ENCODE results near the gene PYHIN1. TPM values are rescaled to one million over a fixed set of nuclear protein-coding genes. Genes with fewer than 3 reads are reported as not detected.

PYHIN1 gene
- total RNA-seq (2022; extraction: Qiagen RNA extraction), result not detected in 5 replicates

DNA sequence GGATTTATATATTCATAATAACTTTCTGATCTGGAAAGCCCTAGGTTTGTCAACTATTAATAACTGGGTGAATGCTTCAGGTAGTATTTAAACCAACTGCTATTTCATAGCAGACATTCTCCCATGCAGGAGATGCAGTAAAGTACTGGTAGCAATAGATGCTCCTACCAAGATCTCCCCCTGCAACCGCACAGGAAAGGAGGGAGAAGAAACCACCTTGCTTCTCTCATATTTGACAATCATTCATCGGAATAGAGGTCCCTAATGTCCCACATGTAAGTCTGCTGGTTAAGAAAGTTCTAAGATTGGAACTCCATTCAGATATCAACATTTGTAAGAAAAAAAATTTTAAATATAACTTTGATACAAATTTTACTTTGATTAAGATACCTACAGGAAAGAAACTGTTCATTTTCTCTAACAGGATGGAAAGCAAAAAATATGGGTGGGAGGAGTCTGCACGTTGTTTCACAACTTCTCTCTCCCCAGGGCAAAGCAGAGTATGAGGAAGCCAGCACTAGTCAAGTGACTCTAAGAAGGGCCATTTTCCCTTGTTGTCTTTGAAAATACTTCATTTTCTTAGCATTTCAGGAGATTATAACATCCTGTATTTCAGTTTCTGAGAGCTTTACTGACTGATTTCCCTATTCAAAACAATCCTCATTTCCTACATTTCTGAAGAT is at the start of gene PYHIN1:
Gene PYHIN1 (plus strand): TSS at position 498 of the 683 bp plus-strand sequence. CDS start 5,359 bp downstream, outside the sequence.

GRCh38 chr1:159009704-159010361 is 78.5 kb downstream of the PYHIN1 start, which contains the start of gene IFI16:
Gene IFI16 (plus strand): TSS chr1:159009907. CDS start chr1:159014681, 4,774 bp downstream.

Other genes with a start within 250 kb of the PYHIN1 start
- not detected in 5 replicates for gene SPTA1, start 244.8 kb upstream of the PYHIN1 start, total RNA-seq (2022; extraction: Qiagen RNA extraction)
- gene OR6K2, start 230.9 kb upstream of the PYHIN1 start, total RNA-seq (2022; extraction: Qiagen RNA extraction), result not detected in 5 replicates
- not detected in 5 replicates for gene OR6K3, start 210.8 kb upstream of the PYHIN1 start, total RNA-seq (2022; extraction: Qiagen RNA extraction)
- not detected in 5 replicates for gene OR6K6, start 176.8 kb upstream of the PYHIN1 start, total RNA-seq (2022; extraction: Qiagen RNA extraction)
- not detected in 5 replicates for gene OR6N1, start 159.4 kb upstream of the PYHIN1 start, total RNA-seq (2022; extraction: Qiagen RNA extraction)
- not detected in 5 replicates for gene OR6N2, start 150.3 kb upstream of the PYHIN1 start, total RNA-seq (2022; extraction: Qiagen RNA extraction)
- not detected in 5 replicates for gene MNDA, start 100.2 kb upstream of the PYHIN1 start, total RNA-seq (2022; extraction: Qiagen RNA extraction)
- 2.4 to 3.3 TPM (median 3.0 TPM) in 5 replicates for gene IFI16, start 78.4 kb downstream of the PYHIN1 start, total RNA-seq (2022; extraction: Qiagen RNA extraction)
- gene AIM2, start 145.2 kb downstream of the PYHIN1 start, total RNA-seq (2022; extraction: Qiagen RNA extraction), result not detected in 5 replicates
- gene CADM3, start 240.1 kb downstream of the PYHIN1 start, total RNA-seq (2022; extraction: Qiagen RNA extraction), result 0.12 to 0.26 TPM (median 0.21 TPM) in 5 replicates